ENCODE data around the gene STOM.

The STOM gene

GRCh38 chr9:121323449-121324151 lies 46.5 kb downstream of the STOM start:
- in situ Hi-C loops (cut with HindIII; ENCODE audit: low sequenced_read_pairs), result no loop called here

- in situ Hi-C loops (cut with HindIII; ENCODE audit: low sequenced_read_pairs), result no loop called here
These were observed 47.2 kb downstream of the STOM start for GRCh38 chr9:121322737-121323448.

DNA sequence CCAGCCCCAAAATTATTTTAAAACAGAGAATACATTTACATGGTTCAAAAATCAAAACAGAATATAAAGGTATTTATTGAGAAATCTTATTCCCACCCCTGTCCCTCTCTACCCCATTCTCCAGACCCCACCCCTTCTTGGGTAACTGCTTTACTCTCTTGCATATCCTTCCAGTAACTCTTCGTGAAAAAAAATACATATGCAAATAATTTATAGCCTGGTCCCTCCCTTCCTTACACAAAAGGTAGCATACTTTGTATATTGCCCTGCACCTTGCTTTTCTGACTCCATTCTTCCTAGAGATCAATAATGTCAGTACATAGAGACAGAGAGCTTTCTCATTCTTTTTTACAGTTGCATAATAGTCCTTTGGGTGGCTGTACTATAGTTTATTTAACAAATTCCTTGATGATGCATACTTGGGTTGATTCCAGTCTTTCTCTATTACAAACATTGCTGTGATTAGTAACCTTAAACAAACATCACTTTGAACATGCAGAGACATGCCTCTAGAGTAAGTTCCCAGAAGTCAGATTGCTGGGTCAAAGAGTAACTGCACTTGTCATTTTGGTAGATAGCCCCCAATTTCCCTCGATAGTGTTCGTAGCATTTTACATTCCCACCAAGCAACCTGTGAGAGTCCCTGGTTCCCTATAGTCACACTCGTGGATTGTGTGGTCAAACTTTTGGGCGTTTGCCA lies 47.9 kb downstream of the STOM start:
- in situ Hi-C loops (cut with HindIII; ENCODE audit: low sequenced_read_pairs), result no loop called here

DNA sequence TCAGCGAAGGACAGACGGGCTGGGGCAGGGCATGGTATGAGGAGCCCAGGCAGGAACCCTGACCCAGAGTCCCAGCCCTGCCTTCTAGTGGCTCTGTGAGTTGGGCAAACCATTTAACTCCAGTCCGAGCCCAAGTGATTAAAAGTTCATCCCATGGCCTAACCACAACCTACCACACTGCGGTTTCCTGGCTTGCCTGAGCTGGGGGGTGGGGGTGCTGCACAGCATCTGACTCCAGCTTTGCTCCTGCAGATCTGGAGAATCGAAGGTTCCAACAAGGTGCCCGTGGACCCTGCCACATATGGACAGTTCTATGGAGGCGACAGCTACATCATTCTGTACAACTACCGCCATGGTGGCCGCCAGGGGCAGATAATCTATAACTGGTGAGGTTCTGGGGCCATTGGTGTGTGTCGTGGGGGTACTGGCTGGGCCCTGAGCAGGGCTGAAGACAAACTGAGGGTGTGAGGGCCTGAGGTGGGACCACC lies 49.0 kb downstream of the STOM start:
- in situ Hi-C loops (cut with HindIII; ENCODE audit: low sequenced_read_pairs), result no loop called here

DNA sequence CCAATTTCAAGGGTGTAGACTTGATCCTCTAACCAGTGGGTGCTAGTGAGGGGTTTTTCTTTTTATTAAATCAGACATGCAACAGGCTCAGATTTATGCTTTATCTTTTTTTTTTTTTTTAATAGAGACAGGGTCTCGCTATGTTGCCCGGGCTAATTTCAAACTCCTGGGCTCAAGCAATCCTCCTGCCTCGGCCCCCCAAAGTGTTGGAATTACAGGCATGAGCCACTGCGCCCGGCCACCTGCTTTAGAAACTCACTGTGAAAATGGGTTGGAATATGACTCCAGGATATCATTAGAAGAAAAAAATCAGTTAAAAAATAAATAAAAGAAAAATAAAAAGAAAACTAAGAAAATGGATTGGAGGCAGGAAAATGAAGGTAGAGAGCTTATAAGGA lies 50.7 kb downstream of the STOM start:
- in situ Hi-C loops (cut with HindIII; ENCODE audit: low sequenced_read_pairs), result no loop called here

DNA sequence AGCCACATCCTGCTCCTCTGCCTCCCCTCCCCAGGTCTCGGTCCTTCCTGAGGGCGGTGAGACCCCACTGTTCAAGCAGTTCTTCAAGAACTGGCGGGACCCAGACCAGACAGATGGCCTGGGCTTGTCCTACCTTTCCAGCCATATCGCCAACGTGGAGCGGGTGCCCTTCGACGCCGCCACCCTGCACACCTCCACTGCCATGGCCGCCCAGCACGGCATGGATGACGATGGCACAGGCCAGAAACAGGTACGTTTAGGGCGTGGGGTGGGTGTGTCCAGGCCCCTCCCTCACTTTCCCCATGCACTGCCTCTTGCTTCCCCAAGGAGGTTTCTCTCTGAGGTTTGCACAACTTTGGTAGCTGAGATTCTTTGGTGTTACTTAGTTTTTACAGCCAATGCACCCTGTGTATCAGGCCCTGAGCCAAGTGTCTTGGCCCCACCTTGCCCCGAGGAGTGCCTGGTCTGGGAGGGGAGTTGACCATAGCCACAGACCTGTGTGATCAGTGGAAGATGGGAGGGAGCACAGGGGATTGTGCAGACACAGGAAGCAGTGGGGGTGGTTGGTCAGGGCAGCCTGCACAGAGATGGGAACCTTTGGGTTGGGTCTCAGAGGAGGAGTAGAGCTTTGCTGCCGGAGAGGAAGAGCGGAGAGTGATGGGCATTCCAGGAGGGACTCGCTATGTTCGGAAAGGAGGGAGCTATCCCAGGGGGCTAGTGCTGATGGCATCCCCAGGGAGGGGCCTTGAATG lies 51.2 kb downstream of the STOM start:
- in situ Hi-C loops (cut with HindIII; ENCODE audit: low sequenced_read_pairs), result no loop called here

GRCh38 chr9:121317737-121318630 lies 52.1 kb downstream of the STOM start:
- in situ Hi-C loops (cut with HindIII; ENCODE audit: low sequenced_read_pairs), result no loop called here

DNA sequence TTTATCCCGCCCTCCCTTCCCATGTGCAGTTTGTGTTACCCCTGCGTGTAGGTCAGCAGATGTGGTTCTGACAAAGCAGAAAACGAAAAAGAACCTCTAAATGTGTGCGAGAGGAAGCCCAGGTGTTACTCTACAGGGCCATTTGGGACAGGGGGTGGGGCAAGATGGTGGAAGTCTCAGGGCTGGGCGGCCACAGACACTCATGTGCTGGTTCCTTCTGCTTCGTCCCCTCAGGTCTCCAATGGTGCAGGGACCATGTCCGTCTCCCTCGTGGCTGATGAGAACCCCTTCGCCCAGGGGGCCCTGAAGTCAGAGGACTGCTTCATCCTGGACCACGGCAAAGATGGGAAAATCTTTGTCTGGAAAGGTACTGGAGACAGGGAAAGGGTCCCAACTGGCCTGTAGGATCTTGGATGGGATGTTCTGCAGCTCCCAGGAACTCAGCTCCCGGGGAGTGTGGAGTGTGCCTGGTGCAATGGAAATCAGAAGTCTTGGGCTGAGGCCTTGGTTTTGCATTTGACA lies 53.1 kb downstream of the STOM start:
- in situ Hi-C loops (cut with HindIII; ENCODE audit: low sequenced_read_pairs), result no loop called here

DNA sequence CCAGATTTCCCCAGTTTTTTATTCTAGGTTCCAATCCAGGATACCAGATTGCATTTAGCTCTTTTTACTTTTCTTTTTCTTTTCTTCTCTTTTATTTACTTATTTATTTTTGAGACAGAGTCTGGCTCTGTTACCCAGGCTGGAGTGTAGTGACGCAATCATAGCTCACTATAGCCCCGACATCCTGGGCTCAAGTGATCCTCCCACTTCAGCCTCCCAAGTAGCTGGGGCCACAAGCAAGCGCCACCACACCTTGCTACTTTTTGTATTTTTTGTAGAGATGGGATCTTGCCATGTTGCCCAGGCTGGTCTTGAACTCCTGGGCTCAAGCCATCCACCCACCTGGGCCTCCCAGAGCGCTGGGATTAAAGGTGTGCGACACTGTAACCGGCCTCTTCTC lies 53.7 kb downstream of the STOM start:
- in situ Hi-C loops (cut with HindIII; ENCODE audit: low sequenced_read_pairs), result no loop called here

GRCh38 chr9:121313458-121314152 lies 56.4 kb downstream of the STOM start:
- in situ Hi-C loops (cut with HindIII; ENCODE audit: low sequenced_read_pairs), result no loop called here

GRCh38 chr9:121312169-121312568 lies 57.9 kb downstream of the STOM start:
- in situ Hi-C loops (cut with HindIII; ENCODE audit: low sequenced_read_pairs), result no loop called here

- in situ Hi-C loops (cut with HindIII; ENCODE audit: low sequenced_read_pairs), result no loop called here
These were observed 59.5 kb downstream of the STOM start for GRCh38 chr9:121310571-121310970.

DNA sequence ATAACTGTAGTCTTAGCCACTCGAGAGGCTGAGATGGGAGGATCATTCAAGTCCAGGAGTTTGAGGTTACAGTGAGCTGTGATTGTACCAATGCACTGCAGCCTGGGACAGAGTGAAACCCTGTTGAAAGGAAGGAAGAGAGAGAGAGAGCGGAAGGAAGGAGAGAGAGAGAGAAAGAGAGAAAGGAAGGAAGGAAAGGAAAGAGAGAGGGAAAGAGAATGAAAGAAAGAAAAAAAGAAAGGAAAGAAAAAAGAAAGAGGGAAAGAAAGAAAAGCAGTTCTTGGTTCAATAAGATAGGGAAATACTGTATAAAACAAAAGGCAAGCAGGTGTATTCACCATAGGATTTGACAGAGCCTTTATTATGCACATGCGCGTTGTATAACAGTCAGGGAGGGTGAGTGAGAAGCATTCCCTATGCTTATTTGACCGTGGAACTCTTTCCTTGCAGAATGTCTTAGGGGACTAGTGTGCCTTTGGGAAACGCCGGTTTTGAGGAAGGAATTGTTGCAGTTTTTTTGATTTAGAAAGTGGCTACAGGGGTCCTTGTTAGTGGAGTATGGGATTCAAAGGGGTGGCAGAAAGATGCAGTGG lies 60.1 kb downstream of the STOM start:
- in situ Hi-C loops (cut with HindIII; ENCODE audit: low sequenced_read_pairs), result no loop called here

- in situ Hi-C loops (cut with HindIII; ENCODE audit: low sequenced_read_pairs), result no loop called here
These were observed 60.9 kb downstream of the STOM start for GRCh38 chr9:121309171-121309570.

DNA sequence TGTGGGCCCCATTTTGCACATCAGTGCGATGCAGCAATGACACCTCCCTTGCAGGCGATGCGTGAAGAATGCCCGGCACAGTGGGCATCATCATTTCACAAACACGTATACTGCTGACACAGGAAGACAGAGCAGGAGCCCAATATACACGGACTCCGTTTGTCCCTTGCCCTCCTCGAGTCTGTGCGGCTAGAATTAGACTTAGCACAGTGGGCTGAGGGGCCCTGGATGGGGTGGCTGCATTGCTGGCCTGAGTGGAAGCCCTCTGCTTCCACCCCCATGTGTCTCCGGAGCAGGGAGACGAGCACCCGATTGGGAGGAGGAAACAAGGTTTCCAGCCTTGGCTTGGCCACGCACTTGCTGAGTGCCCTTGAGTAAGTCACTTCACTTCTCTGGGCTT lies 61.3 kb downstream of the STOM start:
- in situ Hi-C loops (cut with HindIII; ENCODE audit: low sequenced_read_pairs), result no loop called here

DNA sequence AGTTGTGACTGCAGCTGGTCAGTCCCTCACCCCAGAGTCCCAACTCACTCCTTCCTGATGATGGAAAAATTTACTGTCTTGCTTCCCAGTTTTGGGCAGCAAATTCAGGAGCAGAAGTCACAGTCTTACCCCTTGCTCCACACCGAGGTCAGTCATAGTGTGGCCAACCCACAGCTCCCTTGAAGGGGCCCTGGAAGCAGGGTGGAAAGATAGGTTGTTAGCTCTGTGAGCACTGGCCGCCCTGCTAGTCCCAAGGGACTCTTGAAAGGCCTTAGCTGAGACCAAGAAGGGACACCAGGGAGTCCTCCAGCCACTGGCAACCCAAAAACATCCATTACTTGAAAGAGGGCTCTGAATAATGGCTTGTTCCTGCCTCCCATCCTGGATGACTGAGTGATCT lies 62.1 kb downstream of the STOM start:
- in situ Hi-C loops (cut with HindIII; ENCODE audit: low sequenced_read_pairs), result no loop called here

GRCh38 chr9:121305269-121305994 lies 64.6 kb downstream of the STOM start:
- in situ Hi-C loops (cut with HindIII; ENCODE audit: low sequenced_read_pairs), result no loop called here

GRCh38 chr9:121304707-121305106 lies 65.3 kb downstream of the STOM start:
- in situ Hi-C loops (cut with HindIII; ENCODE audit: low sequenced_read_pairs), result no loop called here
